Stomach (tissue), 9 donors: ENCODE results near the gene ARHGAP26. TPM values are rescaled to one million over a fixed set of nuclear protein-coding genes. Genes with fewer than 3 reads are reported as not detected.

Source experiments
- DNase-seq, 2 donors: peaks; one replicate each; pipeline versions ENCODE4 v3.0.0 to v3.0.0-alpha.2; 2013 to 2019
- H3K27ac ChIP-seq, 5 donors: fragments of 200-600 bp in 4 of 5; sonication (generic) in 4 of 5; one replicate each; pipeline ENCODE4 v1.5.1; 2013 to 2019; ENCODE audit warnings: mild to moderate bottlenecking in 1 of 5, moderate library complexity in 1 of 5
- H3K27me3 ChIP-seq, 3 donors: fragments of 200-600 bp; sonication (generic); one replicate each; pipeline ENCODE4 v1.5.1; 2017 to 2019; ENCODE audit warnings: mixed run types in 1 of 3
- H3K36me3 ChIP-seq, 4 donors: fragments of 200-600 bp; sonication (generic); 1 replicate in 3 of 4; 2 replicates in 1 of 4; pipeline ENCODE4 v1.5.1; 2016 to 2019
- H3K4me1 ChIP-seq, 4 donors: fragments of 200-600 bp; sonication (generic); one replicate each; pipeline ENCODE4 v1.5.1; 2016 to 2019
- H3K4me3 ChIP-seq, 4 donors: fragments of 200-600 bp; sonication (generic) in 3 of 4; one replicate each; pipeline ENCODE4 v1.5.1; 2016 to 2019; ENCODE audit warnings: mild to moderate bottlenecking in 1 of 4
- H3K9me3 ChIP-seq, 4 donors: fragments of 200-600 bp; sonication (generic); one replicate each; pipeline ENCODE4 v1.5.1; 2016 to 2019
- CTCF ChIP-seq, 7 experiments: fragments of 450-650 bp in 4 of 7; fragments of 200-600 bp in 3 of 7; sonication (generic) in 3 of 7; IDR thresholded peaks; one replicate each; pipeline ENCODE4 v1.5.1; 2016 to 2019; ENCODE audit warnings: antibody characterized with exemption in 7 of 7, control low read depth in 2 of 7, mild to moderate bottlenecking in 1 of 7
- EP300 ChIP-seq: sonication (generic); formaldehyde crosslinking; IDR thresholded peaks from one replicate; pipeline ENCODE4 v1.6.1; 2017; ENCODE audit warnings: antibody characterized with exemption
- POLR2A ChIP-seq, 4 donors: fragments of 450-650 bp; IDR thresholded peaks; one replicate each; pipeline ENCODE4 v1.6.1; 2016; ENCODE audit warnings: antibody characterized with exemption in 4 of 4, control low read depth in 2 of 4, mild to moderate bottlenecking in 1 of 4, moderate library complexity in 1 of 4
- POLR2AphosphoS5 ChIP-seq, 3 donors: sonication (generic); formaldehyde crosslinking; IDR thresholded peaks; one replicate each; pipeline ENCODE4 v1.6.1; 2016; ENCODE audit warnings: antibody characterized with exemption in 3 of 3
- WGBS, 5 donors: extraction: QIAGEN DNeasy Blood & Tissue Kit in 3 of 5; methylation state at CpG; one replicate each; pipeline versions ENCODE4 v1.1.5 to v1.1.7; 2013 to 2018; 5-methylcytosine and 5-hydroxymethylcytosine counted together
- intact Hi-C: fragments of 100-400 bp; cut with DNase I; formaldehyde crosslinking; loops from one replicate; pipeline ENCODE4 v1.15.1; 2023; ENCODE audit warnings: low total_unique reads
- polyA plus RNA-seq, 3 donors: library from polyadenylated mRNA; stranded (reverse); fragments of 200-250 nt; gene quantifications; one replicate each; pipeline ENCODE4 v1.2.3, GENCODE V29; 2013
- total RNA-seq, 5 donors: library from RNA; depleted of rRNA; stranded (reverse); fragments of >200 nt; gene quantifications; one replicate each; pipeline versions ENCODE4 v1.1.0 to v1.2.3, GENCODE V29; 2014 to 2016
- donor health status: healthy with polysubstance abuse.
- donor health status: Bipolar disorder and iron deficiency.
- donor health status: healthy.

Gene ARHGAP26
- total and polyA plus RNA-seq, 8 donors = 4.0 to 115 (median 34.1) TPM

- no peak for DNase-seq
- WGBS, 5 donors = 42 to 73% (median 63%) methylated on average over 2 of the region's 2 CpGs
- Histone ChIP-seq H3K9me3 (peaks cover 0 to 5% (median 2%) of the 10 kb centered on the region in 4 donors), H3K36me3 (no peaks in the 10 kb centered on the region), H3K27me3 (no peaks in the 10 kb centered on the region), H3K4me1 (peaks cover 0 to 18% (median 4%) of the 10 kb centered on the region in 4 donors), H3K27ac (peak overlapping the region in 1 of 5 donors; percentile 2), H3K4me3 (no peak overlapping the region)
- TF ChIP-seq EP300 (no peak), POLR2A (IDR thresholded peaks at IDR 0.05) (no peak), CTCF (IDR thresholded peaks at IDR 0.05) (no peak), POLR2AphosphoS5 (IDR thresholded peaks at IDR 0.05) (no peak)
- intact Hi-C loops = no loop called here
These were observed 425.3 kb downstream of the ARHGAP26 start for GRCh38 chr5:143195491-143195890.

GRCh38 chr5:143196601-143197259 lies 426.6 kb downstream of the ARHGAP26 start:
- Histone ChIP-seq H3K27ac (no peak overlapping the region), H3K4me1 (peaks cover 0 to 18% (median 4%) of the 10 kb centered on the region in 4 donors), H3K36me3 (no peaks in the 10 kb centered on the region), H3K9me3 (peaks cover 0 to 5% (median 0%) of the 10 kb centered on the region in 4 donors), H3K27me3 (no peaks in the 10 kb centered on the region), H3K4me3 (no peak overlapping the region)
- WGBS, 5 donors = 75 to 84% (median 83%) methylated on average over 3 of the region's 3 CpGs
- TF ChIP-seq CTCF (IDR thresholded peaks at IDR 0.05) (no peak), EP300 (no peak), POLR2AphosphoS5 (IDR thresholded peaks at IDR 0.05) (no peak), POLR2A (IDR thresholded peaks at IDR 0.05) (no peak)
- intact Hi-C loops = no loop called here
- no peak for DNase-seq

GRCh38 chr5:143197260-143197656 lies 427.1 kb downstream of the ARHGAP26 start:
- H3K9me3 ChIP-seq = peaks cover 0 to 5% (median under 1%) of the 10 kb centered on the region in 4 donors
- intact Hi-C loops = no loop called here
- H3K4me3 ChIP-seq = no peak overlapping the region
- DNase-seq = no peak
- no peaks in the 10 kb centered on the region for H3K27me3 ChIP-seq
- H3K27ac ChIP-seq = no peak overlapping the region
- H3K4me1 ChIP-seq = peaks cover 0 to 18% (median 4%) of the 10 kb centered on the region in 4 donors
- TF ChIP-seq POLR2AphosphoS5 (IDR thresholded peaks at IDR 0.05) = no peak
- no peak for TF ChIP-seq POLR2A (IDR thresholded peaks at IDR 0.05)
- no peak for TF ChIP-seq EP300
- no peak for TF ChIP-seq CTCF (IDR thresholded peaks at IDR 0.05)
- no peaks in the 10 kb centered on the region for H3K36me3 ChIP-seq

GRCh38 chr5:143198332-143198731 lies 428.2 kb downstream of the ARHGAP26 start:
- intact Hi-C loops = no loop called here
- 80 to 88% (median 87%) methylated on average over 4 of the region's 4 CpGs for WGBS, 5 donors
- no peaks in the 10 kb centered on the region for H3K36me3 ChIP-seq
- no peaks in the 10 kb centered on the region for H3K27me3 ChIP-seq
- TF ChIP-seq POLR2AphosphoS5 (IDR thresholded peaks at IDR 0.05) (no peak), POLR2A (IDR thresholded peaks at IDR 0.05) (no peak), EP300 (no peak), CTCF (IDR thresholded peaks at IDR 0.05) (no peak)
- peaks cover 0 to 8% (median 2%) of the 10 kb centered on the region in 4 donors for H3K9me3 ChIP-seq
- no peak for DNase-seq
- no peak overlapping the region for H3K4me3 ChIP-seq
- peaks cover 0 to 18% (median 4%) of the 10 kb centered on the region in 4 donors for H3K4me1 ChIP-seq
- no peak overlapping the region for H3K27ac ChIP-seq
